ENCODE results near the gene STAG3.
"Not testable (repeated sequence)": the region's sequence is repeated elsewhere in the genome, so short reads cannot be mapped to it uniquely, and the experiment has no call there.

- TF ChIP-seq POLR2AphosphoS5, CTCF (IDR thresholded peaks at IDR 0.05): not testable (repeated sequence)
Observed at GRCh38 chr7:100259984-100260383, 82.3 kb downstream of the STAG3 start.
